HEK293 (cell line): ENCODE measurements around the gene FBP1.

Source experiments
- CTCF ChIA-PET: fragments of 350-600 bp; formaldehyde crosslinking; extraction: SDS; loops from one replicate; lab custom pipeline; 2021; ENCODE audit warnings: antibody characterized with exemption; lab: Yijun Ruan, JAX
- POLR2A ChIA-PET: fragments of 300-600 bp; formaldehyde crosslinking; extraction: SDS; loops from one replicate; lab custom pipeline; 2020; ENCODE audit warnings: antibody characterized with exemption, inconsistent platforms; lab: Yijun Ruan, JAX
- H3K27ac ChIP-seq: fragments of 200-500 bp; sonication (Bioruptor generic); 2 replicates; pipeline ENCODE4 v1.5.1; 2014; ENCODE audit warnings: low read depth, low read length, control low read depth, inconsistent platforms; ENCODE audit errors: extremely low read depth
- H3K36me3 ChIP-seq, 2 experiments: fragments of 200-500 bp in 1 of 2; sonication (Bioruptor generic) in 1 of 2; 1 replicate in 1 of 2; 2 replicates in 1 of 2; pipeline ENCODE4 v1.5.1; 2014 to 2017; ENCODE audit warnings: inconsistent platforms in 2 of 2, low read length in 2 of 2; ENCODE audit not compliant: control insufficient read depth in 2 of 2, insufficient read depth in 1 of 2
- H3K4me1 ChIP-seq: fragments of 200-500 bp; sonication (Bioruptor generic); 2 replicates; pipeline ENCODE4 v1.5.1; 2014; ENCODE audit warnings: mild to moderate bottlenecking, low read length, inconsistent platforms; ENCODE audit not compliant: control insufficient read depth, insufficient read depth
- H3K4me3 ChIP-seq: 2 replicates; pipeline ENCODE4 v1.5.1; 2011; ENCODE audit warnings: low read depth, mild to moderate bottlenecking, control low read depth, low read length, moderate library complexity
- H3K9me3 ChIP-seq: fragments of 200-500 bp; sonication (Bioruptor generic); 2 replicates; pipeline ENCODE4 v1.5.1; 2014; ENCODE audit warnings: low read depth, low read length, inconsistent platforms; ENCODE audit not compliant: control insufficient read depth, insufficient read depth
- MZF1 ChIP-seq: fragments of 450-650 bp; formaldehyde crosslinking; IDR thresholded peaks from 2 replicates; pipeline ENCODE4 v1.5.1; 2017; ENCODE audit warnings: missing biosample characterization, missing genetic modification characterization, borderline replicate concordance
- PRDM1 ChIP-seq: fragments of 450-650 bp; formaldehyde crosslinking; IDR thresholded peaks from 2 replicates; pipeline ENCODE4; 2016; ENCODE audit warnings: missing biosample characterization, missing genetic modification characterization
- SCRT1 ChIP-seq: fragments of 450-650 bp; formaldehyde crosslinking; IDR thresholded peaks from 2 replicates; pipeline ENCODE4 v1.5.1; 2016; ENCODE audit warnings: missing biosample characterization, missing genetic modification characterization, borderline replicate concordance
- SETDB1 ChIP-seq: IDR thresholded peaks from one replicate; pipeline ENCODE4 v1.6.1; 2017; ENCODE audit warnings: mild to moderate bottlenecking, low read length, moderate library complexity, mixed read lengths; ENCODE audit not compliant: insufficient read length
- ZBTB21 ChIP-seq: fragments of 450-650 bp; formaldehyde crosslinking; IDR thresholded peaks from 2 replicates; pipeline ENCODE4 v1.5.1; 2017; ENCODE audit warnings: missing biosample characterization, missing genetic modification characterization
- ZIC2 ChIP-seq: fragments of 450-650 bp; formaldehyde crosslinking; IDR thresholded peaks from 2 replicates; pipeline ENCODE4 v1.5.1; 2016; ENCODE audit warnings: missing biosample characterization, missing genetic modification characterization
- ZNF132 ChIP-seq: fragments of 450-650 bp; formaldehyde crosslinking; IDR thresholded peaks from 2 replicates; pipeline ENCODE4 v1.5.1; 2017; ENCODE audit warnings: missing biosample characterization, missing genetic modification characterization, borderline replicate concordance
- ZNF133 ChIP-seq: fragments of 450-650 bp; formaldehyde crosslinking; IDR thresholded peaks from 2 replicates; pipeline ENCODE4 v1.5.1; 2016; ENCODE audit warnings: missing biosample characterization, missing genetic modification characterization
- ZNF2 ChIP-seq: fragments of 450-650 bp; formaldehyde crosslinking; IDR thresholded peaks from 2 replicates; pipeline ENCODE4 v1.5.1; 2016; ENCODE audit warnings: missing biosample characterization, missing genetic modification characterization
- ZNF223 ChIP-seq: fragments of 450-650 bp; formaldehyde crosslinking; IDR thresholded peaks from 2 replicates; pipeline ENCODE4 v1.5.1; 2016; ENCODE audit warnings: missing biosample characterization, missing genetic modification characterization
- ZNF341 ChIP-seq: fragments of 450-650 bp; formaldehyde crosslinking; IDR thresholded peaks from 2 replicates; pipeline ENCODE4; 2016; ENCODE audit warnings: low read depth, missing biosample characterization, missing genetic modification characterization
- ZNF394 ChIP-seq: fragments of 450-650 bp; formaldehyde crosslinking; IDR thresholded peaks from 2 replicates; pipeline ENCODE4 v1.5.1; 2016; ENCODE audit warnings: missing biosample characterization, missing genetic modification characterization, mild to moderate bottlenecking, moderate library complexity, borderline replicate concordance
- ZNF426 ChIP-seq: fragments of 450-650 bp; formaldehyde crosslinking; IDR thresholded peaks from 2 replicates; pipeline ENCODE4 v1.5.1; 2017; ENCODE audit warnings: missing biosample characterization, missing genetic modification characterization, mild to moderate bottlenecking, inconsistent platforms, moderate library complexity
- ZNF48 ChIP-seq: fragments of 450-650 bp; formaldehyde crosslinking; IDR thresholded peaks from 2 replicates; pipeline ENCODE4 v1.5.1; 2016; ENCODE audit warnings: missing biosample characterization, missing genetic modification characterization
- ZNF610 ChIP-seq: fragments of 450-650 bp; formaldehyde crosslinking; IDR thresholded peaks from 2 replicates; pipeline ENCODE4 v1.5.1; 2016; ENCODE audit warnings: missing biosample characterization, missing genetic modification characterization, borderline replicate concordance
- ZNF624 ChIP-seq: fragments of 450-650 bp; formaldehyde crosslinking; IDR thresholded peaks from 2 replicates; pipeline ENCODE4 v1.5.1; 2017; ENCODE audit warnings: missing biosample characterization, missing genetic modification characterization
- ZNF626 ChIP-seq: fragments of 450-650 bp; sonication (Bioruptor Pico); formaldehyde crosslinking; IDR thresholded peaks from 2 replicates; pipeline ENCODE4 v1.5.1; 2018; ENCODE audit warnings: missing biosample characterization, missing genetic modification characterization, inconsistent platforms
- ZNF701 ChIP-seq: fragments of 450-650 bp; formaldehyde crosslinking; IDR thresholded peaks from 2 replicates; pipeline ENCODE4 v1.5.1; 2016; ENCODE audit warnings: missing biosample characterization, missing genetic modification characterization
- ZNF747 ChIP-seq: fragments of 450-650 bp; formaldehyde crosslinking; IDR thresholded peaks from 2 replicates; pipeline ENCODE4 v1.5.1; 2016; ENCODE audit warnings: missing biosample characterization, missing genetic modification characterization
- ZNF776 ChIP-seq: fragments of 450-650 bp; formaldehyde crosslinking; IDR thresholded peaks from 2 replicates; pipeline ENCODE4 v1.5.0; 2017; ENCODE audit warnings: missing biosample characterization, missing genetic modification characterization, borderline replicate concordance
- TF ChIP-seq, protein P1 (sequence below): fragments of 450-650 bp; formaldehyde crosslinking; IDR thresholded peaks from 2 replicates; pipeline ENCODE4 v1.5.1; 2017; ENCODE audit warnings: missing biosample characterization, missing genetic modification characterization
- TF ChIP-seq, protein P2 (sequence below): fragments of 450-650 bp; formaldehyde crosslinking; IDR thresholded peaks from 2 replicates; pipeline ENCODE4 v1.5.1; 2016; ENCODE audit warnings: missing biosample characterization, missing genetic modification characterization

Gene FBP1

DNA sequence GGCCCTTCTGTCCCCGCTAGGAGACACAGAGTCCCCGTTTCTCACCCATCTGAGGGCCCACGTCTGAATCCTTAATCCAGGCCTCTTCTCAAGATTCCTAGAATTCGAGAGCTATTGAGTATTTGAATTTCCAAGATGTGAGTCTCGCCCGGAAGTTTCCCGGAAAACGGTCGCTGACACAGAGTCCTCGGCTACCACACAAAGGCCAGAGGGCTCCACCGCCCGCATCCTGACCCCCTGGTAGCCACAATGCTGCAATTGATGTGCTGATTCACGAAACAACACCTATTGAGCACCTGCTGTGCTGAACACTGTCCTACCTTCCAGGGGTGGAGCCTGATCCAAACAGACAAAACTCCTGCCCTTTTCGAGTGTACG is 670 bp upstream of the FBP1 start:
- ChIA-PET CTCF (interaction anchor here (1.3 kb wide), 1 partner anchor 488 kb away, joined by 3 read pairs; no protein-coding TSS in a partner anchor), POLR2A (no interaction called here)
- no peaks in the 10 kb centered on the region for H3K9me3 ChIP-seq
- no peaks in the 10 kb centered on the region for H3K36me3 ChIP-seq
- TF ChIP-seq ZNF626 (no peak), SETDB1 (no peak), MZF1 (no peak), ZNF2 (tag by site-specific recombination) (no peak), SCRT1 (tag by site-specific recombination) (no peak), ZNF701 (no peak), ZNF747 (tag by site-specific recombination) (no peak), PRDM1 (no peak), ZNF624 (tag by site-specific recombination) (no peak), ZNF394 (tag by site-specific recombination) (no peak), ZNF426 (tag by site-specific recombination) (no peak), ZNF48 (tag by site-specific recombination) (no peak), ZNF341 (tag by site-specific recombination) (no peak), ZNF776 (tag by site-specific recombination) (no peak)
- TF ChIP-seq, protein P1, sequence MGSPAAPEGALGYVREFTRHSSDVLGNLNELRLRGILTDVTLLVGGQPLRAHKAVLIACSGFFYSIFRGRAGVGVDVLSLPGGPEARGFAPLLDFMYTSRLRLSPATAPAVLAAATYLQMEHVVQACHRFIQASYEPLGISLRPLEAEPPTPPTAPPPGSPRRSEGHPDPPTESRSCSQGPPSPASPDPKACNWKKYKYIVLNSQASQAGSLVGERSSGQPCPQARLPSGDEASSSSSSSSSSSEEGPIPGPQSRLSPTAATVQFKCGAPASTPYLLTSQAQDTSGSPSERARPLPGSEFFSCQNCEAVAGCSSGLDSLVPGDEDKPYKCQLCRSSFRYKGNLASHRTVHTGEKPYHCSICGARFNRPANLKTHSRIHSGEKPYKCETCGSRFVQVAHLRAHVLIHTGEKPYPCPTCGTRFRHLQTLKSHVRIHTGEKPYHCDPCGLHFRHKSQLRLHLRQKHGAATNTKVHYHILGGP (tag by site-specific recombination): no peak
- TF ChIP-seq, protein P2, sequence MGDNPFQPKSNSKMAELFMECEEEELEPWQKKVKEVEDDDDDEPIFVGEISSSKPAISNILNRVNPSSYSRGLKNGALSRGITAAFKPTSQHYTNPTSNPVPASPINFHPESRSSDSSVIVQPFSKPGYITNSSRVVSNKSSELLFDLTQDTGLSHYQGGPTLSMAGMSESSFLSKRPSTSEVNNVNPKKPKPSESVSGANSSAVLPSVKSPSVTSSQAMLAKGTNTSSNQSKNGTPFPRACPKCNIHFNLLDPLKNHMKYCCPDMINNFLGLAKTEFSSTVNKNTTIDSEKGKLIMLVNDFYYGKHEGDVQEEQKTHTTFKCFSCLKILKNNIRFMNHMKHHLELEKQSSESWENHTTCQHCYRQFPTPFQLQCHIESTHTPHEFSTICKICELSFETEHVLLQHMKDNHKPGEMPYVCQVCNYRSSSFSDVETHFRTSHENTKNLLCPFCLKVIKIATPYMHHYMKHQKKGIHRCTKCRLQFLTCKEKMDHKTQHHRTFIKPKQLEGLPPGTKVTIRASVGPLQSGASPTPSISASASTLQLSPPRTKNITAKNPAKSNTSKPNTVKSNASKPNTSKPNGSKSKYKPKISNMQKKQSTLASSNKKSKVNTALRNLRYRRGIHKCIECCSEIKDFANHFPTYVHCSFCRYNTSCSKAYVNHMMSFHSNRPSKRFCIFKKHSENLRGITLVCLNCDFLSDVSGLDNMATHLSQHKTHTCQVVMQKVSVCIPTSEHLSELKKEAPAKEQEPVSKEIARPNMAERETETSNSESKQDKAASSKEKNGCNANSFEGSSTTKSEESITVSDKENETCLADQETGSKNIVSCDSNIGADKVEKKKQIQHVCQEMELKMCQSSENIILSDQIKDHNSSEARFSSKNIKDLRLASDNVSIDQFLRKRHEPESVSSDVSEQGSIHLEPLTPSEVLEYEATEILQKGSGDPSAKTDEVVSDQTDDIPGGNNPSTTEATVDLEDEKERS (tag by site-specific recombination): no peak
- no peaks in the 10 kb centered on the region for H3K4me1 ChIP-seq
- no peak overlapping the region for H3K27ac ChIP-seq
- no peak overlapping the region for H3K4me3 ChIP-seq

DNA sequence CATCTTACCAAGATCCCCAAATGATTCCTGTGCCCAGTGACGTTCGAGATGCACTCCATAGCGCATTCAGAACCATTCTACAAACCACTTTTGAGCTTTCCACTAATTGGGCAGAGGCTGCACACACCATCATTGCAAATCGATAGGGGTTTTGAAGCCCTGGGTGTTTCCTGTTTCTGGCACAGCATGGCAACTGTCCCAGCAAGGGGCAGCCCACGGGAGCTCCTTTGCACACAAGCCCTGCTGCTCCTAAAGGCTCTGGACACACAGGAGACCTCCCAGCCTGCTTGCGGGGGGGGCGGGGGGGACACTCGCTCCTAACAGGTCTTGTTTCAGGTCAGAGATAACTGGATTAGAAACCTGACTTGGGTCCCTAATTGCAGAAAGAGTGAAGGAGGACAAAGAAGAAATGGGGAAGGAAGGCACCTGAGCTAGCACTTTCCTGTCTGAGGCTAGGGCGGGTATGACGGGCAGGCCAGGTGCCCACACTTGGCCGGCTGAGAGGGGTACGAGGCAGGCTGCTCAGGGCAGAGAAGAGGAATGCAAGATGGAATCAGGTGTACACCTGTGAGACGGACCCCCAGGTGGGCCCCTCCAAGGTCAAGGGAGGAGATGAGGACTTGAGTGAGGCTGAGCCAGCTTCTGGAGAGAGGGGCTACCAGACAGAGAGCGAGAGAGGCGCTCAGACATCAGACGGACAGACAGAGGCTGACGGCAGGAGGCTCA is 820 bp downstream of the FBP1 start:
- no peak overlapping the region for H3K4me3 ChIP-seq
- H3K4me1 ChIP-seq: no peaks in the 10 kb centered on the region

DNA sequence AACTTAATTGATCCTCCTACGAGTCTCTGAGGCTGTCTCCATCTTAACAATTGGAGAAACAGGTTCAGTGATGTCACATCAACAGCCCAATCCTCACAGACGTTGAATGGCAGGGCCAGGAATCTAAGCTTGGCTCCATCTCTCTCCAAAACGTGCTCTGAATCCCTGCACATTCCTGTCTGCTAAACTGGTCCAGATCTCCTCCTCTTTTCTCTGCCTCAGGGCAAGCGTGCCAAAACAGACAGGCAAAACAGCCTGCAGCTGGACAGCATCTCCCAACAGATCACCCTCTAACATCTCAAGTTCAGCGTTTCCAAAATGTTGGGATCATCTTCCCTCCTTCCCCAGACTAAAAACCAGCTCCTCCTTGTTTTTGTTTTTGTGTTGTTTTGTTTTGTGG is 6.6 kb downstream of the FBP1 start:
- ChIA-PET CTCF (interaction anchor here (0.6 kb wide), 1 partner anchor 122 kb away, joined by 3 read pairs; no protein-coding TSS in a partner anchor), POLR2A (no interaction called here)
- Histone ChIP-seq H3K4me1 (no peaks in the 10 kb centered on the region; the same call in 1 of the 2 replicates), H3K9me3 (no peaks in the 10 kb centered on the region), H3K4me3 (no peak overlapping the region), H3K27ac (no peak overlapping the region), H3K36me3 (no peaks in the 10 kb centered on the region)
- no peak for TF ChIP-seq ZNF426 (tag by site-specific recombination)
- TF ChIP-seq ZNF133: no peak
- no peak for TF ChIP-seq ZIC2 (tag by site-specific recombination)
- TF ChIP-seq ZNF610 (tag by site-specific recombination): no peak
- TF ChIP-seq ZBTB21: no peak
- TF ChIP-seq ZNF776 (tag by site-specific recombination): no peak

More for the DNA sequence above, 820 bp downstream of the FBP1 start:
- TF ChIP-seq ZNF223 (tag by site-specific recombination) (no peak), ZIC2 (tag by site-specific recombination) (peak; percentile 66), ZNF132 (tag by site-specific recombination) (no peak)
- no peak overlapping the region for H3K27ac ChIP-seq
- H3K36me3 ChIP-seq: no peaks in the 10 kb centered on the region
- ChIA-PET CTCF (no interaction called here), POLR2A (no interaction called here)
- no peaks in the 10 kb centered on the region for H3K9me3 ChIP-seq
